ENCODE measurements around the gene VWCE.

DNA sequence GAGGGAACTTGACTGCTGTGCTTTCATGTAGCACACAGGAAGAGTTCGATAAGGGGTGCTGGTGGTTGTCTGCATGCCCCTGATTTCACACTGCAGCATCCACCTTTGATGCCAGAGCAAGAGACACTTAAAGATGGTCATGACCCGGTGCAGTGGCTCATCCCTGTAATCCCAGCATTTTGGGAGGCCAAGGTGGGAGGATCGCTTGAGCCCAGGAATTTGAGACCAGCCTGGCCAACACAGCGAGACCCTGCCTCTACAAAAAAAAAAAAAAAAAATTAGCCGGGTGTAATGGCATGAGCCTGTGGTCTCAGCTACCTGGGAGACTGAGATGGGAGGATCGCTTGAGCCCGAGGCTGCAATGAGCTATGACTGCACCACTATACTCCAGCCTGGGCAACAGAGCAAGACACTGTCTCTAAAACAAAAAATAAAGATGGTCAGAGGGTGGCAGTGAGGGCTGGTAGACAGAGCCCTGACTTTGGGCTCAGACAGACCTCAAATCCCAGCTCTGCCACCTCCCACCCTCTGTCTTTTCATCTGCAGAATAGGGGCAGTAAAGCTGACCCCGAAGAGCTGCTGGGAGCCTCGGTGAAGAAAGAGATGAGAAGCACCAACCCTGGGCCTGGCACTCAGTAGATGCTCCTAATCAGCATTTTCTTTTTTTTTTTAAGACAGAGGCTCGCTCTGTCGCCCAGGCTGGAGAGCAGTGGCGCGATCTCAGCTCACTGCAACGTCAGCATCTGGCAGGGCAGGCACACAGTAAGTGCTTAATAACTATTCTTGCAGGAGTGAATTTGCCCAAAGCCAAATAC, 17.7 kb downstream of the VWCE start:
- TF ChIP-seq, protein P1, sequence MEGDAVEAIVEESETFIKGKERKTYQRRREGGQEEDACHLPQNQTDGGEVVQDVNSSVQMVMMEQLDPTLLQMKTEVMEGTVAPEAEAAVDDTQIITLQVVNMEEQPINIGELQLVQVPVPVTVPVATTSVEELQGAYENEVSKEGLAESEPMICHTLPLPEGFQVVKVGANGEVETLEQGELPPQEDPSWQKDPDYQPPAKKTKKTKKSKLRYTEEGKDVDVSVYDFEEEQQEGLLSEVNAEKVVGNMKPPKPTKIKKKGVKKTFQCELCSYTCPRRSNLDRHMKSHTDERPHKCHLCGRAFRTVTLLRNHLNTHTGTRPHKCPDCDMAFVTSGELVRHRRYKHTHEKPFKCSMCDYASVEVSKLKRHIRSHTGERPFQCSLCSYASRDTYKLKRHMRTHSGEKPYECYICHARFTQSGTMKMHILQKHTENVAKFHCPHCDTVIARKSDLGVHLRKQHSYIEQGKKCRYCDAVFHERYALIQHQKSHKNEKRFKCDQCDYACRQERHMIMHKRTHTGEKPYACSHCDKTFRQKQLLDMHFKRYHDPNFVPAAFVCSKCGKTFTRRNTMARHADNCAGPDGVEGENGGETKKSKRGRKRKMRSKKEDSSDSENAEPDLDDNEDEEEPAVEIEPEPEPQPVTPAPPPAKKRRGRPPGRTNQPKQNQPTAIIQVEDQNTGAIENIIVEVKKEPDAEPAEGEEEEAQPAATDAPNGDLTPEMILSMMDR (IDR thresholded peaks at IDR 0.05), result no peak
- TF ChIP-seq USF2 (IDR thresholded peaks at IDR 0.05; ENCODE audit: borderline replicate concordance, low read depth, low read length), result no peak
- no peak for TF ChIP-seq FOXM1 (IDR thresholded peaks at IDR 0.05; ENCODE audit: low read depth)
- TF ChIP-seq RAD21 (IDR thresholded peaks at IDR 0.05; ENCODE audit: low read length), result no peak
- no peak for TF ChIP-seq POLR2AphosphoS5 (IDR thresholded peaks at IDR 0.05; ENCODE audit: low read depth, low read length)
- no peak for TF ChIP-seq TEAD4 (IDR thresholded peaks at IDR 0.05; ENCODE audit: borderline replicate concordance, insufficient read depth)
- no peak for TF ChIP-seq TCF12 (IDR thresholded peaks at IDR 0.05)
- no peak for TF ChIP-seq MAX (IDR thresholded peaks at IDR 0.05; ENCODE audit: low read depth)
- no peak for TF ChIP-seq ZBTB33 (IDR thresholded peaks at IDR 0.05; ENCODE audit: borderline replicate concordance, low read depth)
- TF ChIP-seq SMC3 (IDR thresholded peaks at IDR 0.05; ENCODE audit: low read depth, low read length), result no peak
- no peak for TF ChIP-seq EZH2phosphoT487 (IDR thresholded peaks at IDR 0.05; ENCODE audit: borderline replicate concordance, low read depth)
- no peak for TF ChIP-seq MXI1 (IDR thresholded peaks at IDR 0.05; ENCODE audit: low read depth, low read length)
- TF ChIP-seq GABPA (IDR thresholded peaks at IDR 0.05; ENCODE audit: low read depth), result no peak
- no peak for TF ChIP-seq USF1 (IDR thresholded peaks at IDR 0.05; ENCODE audit: borderline replicate concordance, low read depth)
